NCI-H2227 (cell line): Measurements from ENCODE around the gene RBM11.
"Not testable (repeated sequence)": the region's sequence is repeated elsewhere in the genome, so short reads cannot be mapped to it uniquely, and the experiment has no call there.

Source experiments
- DNase-seq: peaks from one replicate; lab custom pipeline; 2025; ENCODE audit not compliant: unreplicated experiment; lab: John Stamatoyannopoulos, UW

The RBM11 gene

GRCh38 chr21:14215971-14216641, at the start of gene RBM11:
Gene RBM11, plus strand, starts transcription at chr21:14216157. Its CDS starts 30 bp downstream, at chr21:14216187.
- peak; percentile 84 for DNase-seq

- DNase-seq: not testable (repeated sequence)
These were observed 49.3 kb upstream of the RBM11 start for GRCh38 chr21:14166463-14167223.

DNA sequence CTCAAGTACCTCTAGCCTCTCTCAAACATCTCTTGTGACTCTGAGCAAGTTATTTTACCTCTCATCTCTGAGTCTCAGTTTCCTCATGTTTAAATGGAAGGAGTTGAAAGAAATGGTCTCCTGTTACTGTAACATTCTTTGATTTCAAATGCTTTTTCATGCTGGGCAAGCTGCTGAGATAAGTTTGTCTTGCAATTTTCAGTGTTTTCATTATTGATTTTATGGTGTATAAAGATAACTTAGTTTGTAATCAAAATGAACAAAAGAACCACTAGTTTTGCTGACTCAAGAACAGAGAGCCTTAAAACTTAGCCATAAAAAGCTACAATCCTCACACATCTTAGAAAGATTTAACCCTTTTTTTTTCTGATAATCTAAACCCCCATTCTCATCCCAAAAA, 9.7 kb upstream of the RBM11 start:
- no peak for DNase-seq

GRCh38 chr21:14210738-14211137, 5.2 kb upstream of the RBM11 start, which contains the start of gene LIPI:
Gene LIPI, minus strand, starts transcription at chr21:14210955. Its CDS starts 110 bp downstream, at chr21:14210845.
- no peak for DNase-seq

- DNase-seq: no peak
These were observed 2.8 kb upstream of the RBM11 start for GRCh38 chr21:14213164-14213563.

DNA sequence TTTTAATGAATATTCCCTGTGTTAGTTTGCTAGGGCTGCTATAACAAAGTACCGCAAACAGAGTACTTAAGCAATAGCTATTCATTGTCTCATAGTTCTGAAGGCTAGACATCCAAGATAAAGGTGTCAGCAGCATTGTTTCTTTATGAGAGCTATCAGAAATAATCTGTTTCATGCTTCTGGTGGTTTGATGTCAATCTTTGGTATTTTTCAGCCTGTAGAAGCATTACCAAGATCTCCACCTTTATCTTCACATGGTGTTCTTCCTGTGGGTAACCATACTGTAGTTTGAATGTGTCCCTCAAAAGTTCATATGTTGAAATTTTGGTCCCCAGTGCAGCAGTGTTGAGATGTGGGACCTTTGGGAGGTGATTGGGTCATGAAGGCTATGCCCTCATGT, 7.4 kb downstream of the RBM11 start:
- no peak for DNase-seq

- no peak for DNase-seq
These were observed 13.4 kb downstream of the RBM11 start for GRCh38 chr21:14229399-14229798.

- no peak for DNase-seq
These were observed 19.1 kb downstream of the RBM11 start for GRCh38 chr21:14235101-14235500.

DNA sequence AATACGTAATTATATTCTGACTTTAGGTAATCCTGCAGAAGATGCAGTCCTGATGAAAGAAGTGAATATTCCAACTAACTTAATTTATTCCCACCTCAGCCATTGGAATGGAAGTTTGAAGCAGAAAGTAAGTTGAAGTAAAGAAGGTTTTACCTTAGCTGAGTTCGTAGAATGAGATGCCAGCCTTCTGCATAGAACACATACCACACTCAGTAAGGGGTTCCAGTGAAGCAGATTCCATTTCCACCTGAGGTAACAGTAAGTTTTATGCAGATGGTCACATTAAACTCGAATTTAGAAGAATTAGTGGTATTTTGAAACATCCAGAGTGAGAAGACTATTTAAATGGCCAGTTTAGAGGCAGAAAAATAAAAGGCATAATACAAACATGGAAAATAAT, 20.2 kb downstream of the RBM11 start:
- DNase-seq: no peak

DNA sequence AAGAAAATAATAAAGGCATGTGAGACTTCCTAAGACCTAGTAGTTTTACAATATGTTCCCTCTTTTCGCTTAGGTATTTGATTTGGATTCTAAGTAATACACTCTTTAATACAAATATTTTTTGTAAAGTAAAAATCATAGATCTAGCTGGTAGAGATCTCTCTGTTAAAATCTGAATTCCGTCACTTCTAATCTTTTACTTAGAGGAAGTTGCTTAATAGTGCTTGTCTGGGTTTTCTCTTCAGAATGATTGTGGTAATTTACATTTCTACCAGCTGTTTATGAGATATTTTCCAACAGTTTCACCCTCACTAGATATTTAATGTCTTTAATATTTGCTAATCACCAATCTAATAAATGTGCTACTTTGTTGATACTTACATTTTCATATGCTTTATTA, 23.3 kb downstream of the RBM11 start:
- DNase-seq: no peak

GRCh38 chr21:14241297-14241696, 25.3 kb downstream of the RBM11 start:
- no peak for DNase-seq

DNA sequence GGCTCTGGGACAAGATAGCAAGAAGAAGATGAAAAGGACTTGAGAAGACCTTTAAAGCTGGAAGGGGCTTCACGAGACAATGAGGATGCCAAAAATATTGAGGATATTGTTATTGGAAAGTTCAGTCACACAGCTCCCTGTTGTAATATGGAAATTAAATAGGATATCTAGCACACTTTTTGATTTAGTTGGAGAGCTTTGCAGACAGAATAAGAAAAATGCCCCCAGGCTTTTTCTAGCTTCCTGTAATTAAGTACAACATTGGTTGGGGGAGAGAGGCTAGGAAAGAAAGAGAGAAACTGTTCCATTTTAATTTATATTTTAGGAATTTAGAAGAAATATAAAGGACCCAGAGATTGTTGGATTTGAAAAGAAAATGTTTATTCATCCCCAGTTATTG, 27.5 kb downstream of the RBM11 start:
- DNase-seq: no peak

GRCh38 chr21:14243874-14244273, 27.9 kb downstream of the RBM11 start:
- DNase-seq: no peak

DNA sequence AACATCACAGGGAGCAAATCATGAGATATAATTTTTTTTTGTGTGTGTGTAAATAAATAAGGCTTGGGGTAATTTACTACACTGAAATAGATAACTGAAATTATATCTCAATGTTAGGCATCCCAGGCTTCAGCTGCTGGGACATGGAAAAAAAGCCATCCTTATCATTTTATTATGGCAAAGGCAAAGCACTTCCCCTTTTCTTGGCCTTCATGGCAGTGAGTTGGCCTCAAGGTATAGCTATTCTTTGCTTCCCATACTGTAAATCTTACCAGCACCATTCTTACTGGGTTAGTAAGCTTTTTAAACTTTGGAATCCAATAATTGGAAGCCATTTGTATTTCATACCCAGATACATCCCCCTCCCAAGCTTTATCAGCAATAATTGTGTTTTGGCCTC, 29.0 kb downstream of the RBM11 start:
- no peak for DNase-seq

- no peak for DNase-seq
These were observed 29.8 kb downstream of the RBM11 start for GRCh38 chr21:14245711-14246110.

- DNase-seq: no peak
These were observed 35.4 kb downstream of the RBM11 start for GRCh38 chr21:14251336-14251735.

DNA sequence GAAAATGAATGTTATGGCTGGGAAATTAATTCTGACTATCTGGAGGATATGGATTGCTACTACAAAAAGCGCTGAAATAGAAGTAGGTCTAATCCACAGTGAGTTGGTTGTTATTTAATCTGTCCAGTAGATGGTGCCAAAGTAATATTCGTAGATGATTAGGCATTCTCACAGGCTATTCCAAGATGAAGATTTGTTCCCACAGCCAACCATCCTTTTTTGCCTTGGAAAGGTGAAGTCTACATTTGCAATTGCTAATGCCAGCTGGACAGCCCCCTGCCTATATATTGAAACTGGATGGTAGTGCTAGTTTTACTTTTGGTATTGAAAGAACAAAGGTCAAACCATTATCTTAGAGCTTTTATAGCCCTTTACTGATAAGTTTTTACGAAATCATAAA, 43.8 kb downstream of the RBM11 start:
- DNase-seq: peak; percentile 31

- no peak for DNase-seq
These were observed 44.3 kb downstream of the RBM11 start for GRCh38 chr21:14260174-14260764.

DNA sequence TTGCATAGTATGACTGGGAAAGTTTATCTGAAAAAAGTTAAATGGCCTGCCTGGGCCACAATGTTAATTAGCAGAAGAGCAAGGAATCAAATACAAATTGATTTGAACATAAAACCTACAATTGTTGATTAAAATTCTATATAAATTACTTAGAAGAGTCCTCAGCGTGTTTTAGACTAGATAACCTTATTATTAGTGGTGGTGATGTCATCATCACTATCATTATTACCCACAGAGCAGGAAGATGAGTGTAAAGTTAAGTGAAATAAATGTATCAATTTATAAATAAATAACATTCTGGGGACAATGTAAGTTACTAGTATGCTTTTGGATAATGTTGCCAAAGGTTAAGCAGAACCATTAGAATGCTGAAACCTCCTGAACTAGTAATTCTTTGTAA, 46.1 kb downstream of the RBM11 start:
- no peak for DNase-seq

- no peak for DNase-seq
These were observed 47.9 kb downstream of the RBM11 start for GRCh38 chr21:14263879-14264278.

DNA sequence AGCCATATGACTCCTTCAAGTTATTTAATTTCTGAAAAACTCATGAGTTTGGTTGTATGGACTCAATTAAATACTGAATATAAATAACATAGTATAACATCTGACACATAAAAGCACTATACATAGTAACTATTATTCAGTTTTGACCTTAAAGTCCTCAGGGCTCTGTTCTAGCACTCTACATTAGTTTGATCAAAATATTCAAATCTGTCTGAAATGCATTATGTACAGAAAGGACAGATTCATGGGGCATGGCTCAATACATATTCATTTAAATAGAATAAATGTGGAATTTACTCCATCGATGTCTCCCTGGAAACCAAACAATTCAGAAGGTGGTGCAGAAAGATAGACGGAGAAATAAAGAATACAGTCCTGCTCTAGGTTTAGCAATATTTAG, 49.1 kb downstream of the RBM11 start:
- no peak for DNase-seq

GRCh38 chr21:14267076-14267475, 51.1 kb downstream of the RBM11 start:
- DNase-seq: no peak
